Skin epidermis (tissue), 12 donors: ENCODE measurements around the gene CMSS1.
A peak's percentile ranks its signal among the peaks of the same experiment; 100 is the strongest.

Experiments
- H3K27ac ChIP-seq, 21 experiments: fragments of 200-600 bp; sonication (generic) in 11 of 21; one replicate each; pipeline ENCODE4 v1.5.0; 2020; ENCODE audit warnings: mild to moderate bottlenecking in 3 of 21, inconsistent platforms in 2 of 21, moderate library complexity in 2 of 21
- H3K4me3 ChIP-seq, 7 experiments: fragments of 200-600 bp; sonication (generic) in 2 of 7; one replicate each; pipeline ENCODE4 v1.5.0; 2020; ENCODE audit warnings: inconsistent platforms in 2 of 7, mild to moderate bottlenecking in 2 of 7, moderate library complexity in 1 of 7

The CMSS1 gene

DNA sequence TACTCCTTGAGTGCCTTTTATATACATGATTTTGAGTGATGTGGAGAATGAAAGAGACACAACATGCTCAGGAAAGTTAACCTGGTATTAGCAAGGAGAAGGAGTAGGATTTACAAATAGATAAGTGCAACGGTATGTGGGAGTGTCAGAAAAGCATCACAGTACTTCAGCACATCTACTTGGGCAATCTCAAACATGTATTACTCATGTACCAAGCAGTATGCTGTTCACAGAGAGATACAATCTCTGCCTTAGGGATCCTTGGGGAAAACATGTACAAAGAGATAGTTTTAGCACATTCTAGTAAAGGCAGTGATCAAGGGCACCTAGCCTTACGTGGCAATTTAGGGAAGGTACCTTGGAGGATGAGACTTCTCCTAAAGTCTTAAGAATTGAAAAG, 150.1 kb downstream of the CMSS1 start:
- Histone ChIP-seq H3K4me3 (no peak overlapping the region), H3K27ac (peak overlapping the region in 13 of 21 experiments; percentile 19 to 75 (median 64))

DNA sequence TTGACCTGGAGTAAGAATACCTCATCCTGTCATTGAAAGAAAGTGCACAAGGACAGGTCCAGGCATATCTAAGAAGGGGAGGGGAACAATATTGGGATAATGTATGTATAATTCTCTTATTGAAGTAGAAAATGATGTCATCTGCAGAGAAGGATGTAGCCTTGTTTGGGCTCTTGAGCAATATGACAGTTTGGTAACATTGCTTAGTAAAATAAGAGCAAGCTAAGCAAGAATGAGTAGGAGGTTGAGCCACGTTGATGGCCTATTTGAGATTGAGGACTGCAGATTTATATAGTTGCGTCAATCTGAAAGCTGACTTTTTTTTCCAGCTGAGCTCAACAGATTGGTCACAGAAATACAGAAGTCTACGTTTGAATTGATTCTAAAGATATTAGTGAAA, 151.5 kb downstream of the CMSS1 start:
- no peak overlapping the region for H3K4me3 ChIP-seq
- H3K27ac ChIP-seq: peak overlapping the region in 15 of 21 experiments; percentile 10 to 75 (median 60)

DNA sequence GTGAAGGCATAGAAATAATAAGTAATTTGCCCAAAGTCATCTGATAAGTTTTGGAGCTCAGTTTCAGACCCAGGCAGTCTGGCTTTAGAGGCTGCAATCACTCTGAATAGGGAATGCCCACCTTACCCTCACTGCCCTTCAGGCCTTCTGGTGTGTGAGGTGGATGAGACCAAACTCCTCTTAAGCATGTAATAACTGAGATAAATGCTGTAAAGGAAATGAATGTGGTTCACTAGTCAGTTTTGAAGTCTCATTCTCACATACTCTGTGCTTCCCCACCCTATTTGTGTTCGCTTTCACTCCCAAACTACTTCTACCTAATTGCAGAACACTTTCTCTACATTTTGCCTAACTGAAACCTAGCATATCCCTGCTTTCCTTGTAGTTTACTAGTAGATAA, 152.5 kb downstream of the CMSS1 start:
- peak overlapping the region in 2 of 21 experiments; percentile 19 to 73 for H3K27ac ChIP-seq

DNA sequence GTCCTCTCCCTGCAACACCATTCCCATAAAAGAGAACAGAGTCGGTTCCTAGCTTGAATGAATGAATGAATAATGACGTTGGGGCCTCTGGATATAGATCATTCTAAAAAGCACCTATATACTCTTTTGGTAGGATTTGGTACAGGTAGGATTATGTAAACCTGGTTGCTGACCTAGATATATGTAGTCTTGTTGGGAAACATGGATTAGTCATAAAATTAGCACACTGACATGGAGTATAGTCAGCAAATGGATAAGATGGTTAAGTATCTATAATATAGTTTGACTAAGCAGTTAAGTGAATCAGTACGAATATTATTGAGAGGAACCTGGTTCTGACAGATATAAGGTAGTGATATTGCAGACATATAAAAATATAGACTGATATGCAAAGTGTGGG, 154.1 kb downstream of the CMSS1 start:
- Histone ChIP-seq H3K4me3 (no peak overlapping the region), H3K27ac (peak overlapping the region in 3 of 21 experiments; percentile 7 to 56 (median 36))

More for the DNA sequence above, 152.5 kb downstream of the CMSS1 start:
- H3K4me3 ChIP-seq: no peak overlapping the region

DNA sequence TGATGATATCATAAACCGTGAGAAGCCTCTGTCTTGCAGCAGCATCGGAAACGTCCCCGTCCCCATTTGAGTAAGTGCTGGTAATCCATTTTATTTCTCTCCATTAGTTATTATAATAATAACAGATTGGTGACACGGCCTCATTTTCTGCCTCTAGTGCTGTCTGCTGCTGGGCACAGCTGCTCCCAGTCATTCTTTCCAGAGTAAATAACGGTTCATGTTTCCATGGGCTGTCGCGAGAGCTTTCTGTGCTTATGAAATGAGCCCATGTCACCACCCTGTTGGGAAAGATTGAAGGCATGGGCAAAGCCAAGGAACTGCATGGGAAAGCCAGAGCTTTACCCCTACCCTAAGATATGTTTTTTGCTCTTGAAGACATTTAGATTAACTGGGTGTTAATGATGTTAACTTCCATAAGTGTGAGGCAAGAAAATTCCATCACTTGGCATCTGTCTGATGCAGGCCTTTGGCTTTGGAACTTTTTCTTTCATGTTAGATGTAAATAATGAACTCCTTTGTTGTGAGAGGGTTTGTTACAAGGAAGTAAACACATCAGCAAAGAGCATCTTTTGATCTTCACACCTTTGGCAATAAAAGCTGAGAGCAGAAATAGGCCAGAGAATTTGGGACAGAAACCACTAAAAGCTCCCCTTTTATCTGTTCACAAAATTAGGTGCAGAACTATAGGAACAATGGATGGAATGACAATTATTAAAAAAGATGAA, 154.9 kb downstream of the CMSS1 start:
- no peak overlapping the region for H3K4me3 ChIP-seq
- no peak overlapping the region for H3K27ac ChIP-seq

DNA sequence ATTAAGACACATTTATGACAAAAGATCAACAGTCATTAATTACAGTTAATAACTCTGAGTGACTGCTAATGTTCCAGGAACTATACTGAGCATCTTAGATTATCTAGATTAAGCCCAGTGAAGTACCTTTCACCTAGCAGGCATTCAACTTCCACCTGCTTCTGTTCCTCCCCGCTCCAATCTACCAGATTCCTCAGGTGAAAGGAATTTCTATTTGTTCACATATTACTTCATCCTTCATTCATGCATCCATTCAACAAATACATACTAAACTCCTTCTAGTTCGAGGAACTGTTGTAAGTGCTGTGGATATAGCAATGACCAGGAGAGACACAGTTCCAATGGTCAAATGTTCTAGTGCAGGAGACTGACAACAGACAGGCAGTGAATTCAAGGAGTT, 157.3 kb downstream of the CMSS1 start:
- Histone ChIP-seq H3K4me3 (no peak overlapping the region), H3K27ac (no peak overlapping the region)

DNA sequence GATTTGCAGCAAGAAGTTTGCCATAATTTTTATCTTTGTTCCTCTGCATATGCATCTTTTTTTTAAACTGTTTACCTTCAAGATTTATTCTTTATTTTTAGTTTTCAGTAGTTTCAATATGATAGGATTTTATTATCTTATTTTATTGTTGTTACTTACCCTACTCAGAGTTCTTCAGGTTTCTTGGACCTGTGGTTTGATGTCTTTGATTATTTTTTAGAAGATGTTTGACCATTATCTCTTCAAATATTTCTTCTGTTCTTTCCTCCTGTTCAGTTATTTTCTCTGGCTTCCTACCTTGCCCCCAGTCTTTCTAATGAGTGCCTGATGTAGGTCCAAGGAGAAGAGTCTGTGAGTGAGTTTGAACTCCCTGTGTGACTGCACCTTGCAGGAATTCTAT, 158.9 kb downstream of the CMSS1 start:
- Histone ChIP-seq H3K4me3 (no peak overlapping the region), H3K27ac (no peak overlapping the region)

DNA sequence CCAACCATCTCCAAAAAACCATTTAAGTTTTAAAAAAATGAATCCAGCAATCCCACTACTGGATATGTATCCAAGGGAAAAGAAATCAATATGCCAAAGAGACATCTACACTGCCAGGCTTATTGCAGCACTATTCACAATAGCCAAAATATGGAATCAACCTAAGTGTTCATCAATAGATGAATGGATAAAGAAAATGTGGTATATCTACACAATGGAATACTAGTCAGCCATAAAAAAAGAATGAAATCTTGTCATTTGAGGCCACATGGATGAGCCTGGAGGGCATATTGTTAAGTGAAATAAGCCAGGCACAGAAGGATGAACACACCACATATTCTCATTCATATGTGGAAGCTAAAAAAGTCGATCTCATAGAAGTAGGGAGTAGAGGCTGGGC, 160.6 kb downstream of the CMSS1 start:
- no peak overlapping the region for H3K27ac ChIP-seq
- no peak overlapping the region for H3K4me3 ChIP-seq

DNA sequence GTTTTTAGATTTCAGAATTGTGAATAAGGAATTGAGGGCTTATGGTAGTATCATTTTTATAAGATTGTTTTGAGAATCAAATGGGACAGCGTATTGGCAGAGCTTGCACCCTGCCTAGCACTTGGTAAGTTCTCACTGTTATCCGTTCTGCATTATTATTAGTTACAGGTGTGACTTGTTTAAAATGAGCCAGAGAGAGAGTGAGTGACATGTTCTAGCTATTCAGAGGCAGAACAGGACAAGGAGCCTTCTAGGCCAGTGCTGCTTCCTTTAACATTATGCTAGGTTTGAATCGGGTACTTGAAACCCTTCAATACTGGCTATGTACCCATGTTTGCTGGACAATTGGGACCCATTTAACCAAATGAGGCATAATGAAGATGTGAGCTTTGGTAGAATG, 162.9 kb downstream of the CMSS1 start:
- H3K27ac ChIP-seq: no peak overlapping the region
- no peak overlapping the region for H3K4me3 ChIP-seq

DNA sequence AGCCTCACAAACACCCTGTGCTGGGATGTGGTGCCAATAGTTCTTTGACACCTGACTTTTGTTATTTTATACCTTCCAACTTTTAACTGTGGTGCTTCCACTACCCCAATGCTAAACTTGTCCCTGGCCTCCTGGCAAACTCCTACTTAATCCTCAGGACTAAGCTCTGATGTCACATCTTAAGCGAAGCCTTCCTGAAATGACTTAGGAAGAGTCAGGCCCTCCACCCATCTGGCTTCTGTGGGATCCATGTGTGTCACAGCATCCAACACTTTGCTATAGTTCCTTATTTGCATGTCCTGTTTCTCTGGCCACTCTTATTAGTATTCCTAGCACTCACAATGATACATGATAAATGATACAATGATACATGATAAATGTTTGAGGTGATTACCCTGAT, 163.5 kb downstream of the CMSS1 start:
- Histone ChIP-seq H3K27ac (no peak overlapping the region), H3K4me3 (no peak overlapping the region)

DNA sequence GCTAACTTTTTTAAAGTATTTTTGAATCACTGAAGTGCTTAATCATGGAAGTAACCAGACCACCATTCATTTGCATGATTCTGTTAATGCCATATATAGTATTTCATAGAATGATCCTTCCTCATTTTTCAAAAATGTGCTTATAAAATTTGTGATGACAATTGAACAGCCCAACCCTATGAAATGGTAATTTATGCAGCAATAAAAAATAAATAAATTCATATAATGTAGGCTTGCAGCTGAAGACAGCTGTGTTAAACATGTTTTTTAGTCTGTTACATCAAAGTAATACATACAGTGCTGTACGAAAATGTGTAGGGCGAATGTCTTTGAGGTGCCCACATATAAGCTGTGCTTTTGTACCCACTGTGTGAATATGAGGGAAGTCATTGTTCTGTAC, 165.0 kb downstream of the CMSS1 start:
- Histone ChIP-seq H3K27ac (no peak overlapping the region), H3K4me3 (no peak overlapping the region)

DNA sequence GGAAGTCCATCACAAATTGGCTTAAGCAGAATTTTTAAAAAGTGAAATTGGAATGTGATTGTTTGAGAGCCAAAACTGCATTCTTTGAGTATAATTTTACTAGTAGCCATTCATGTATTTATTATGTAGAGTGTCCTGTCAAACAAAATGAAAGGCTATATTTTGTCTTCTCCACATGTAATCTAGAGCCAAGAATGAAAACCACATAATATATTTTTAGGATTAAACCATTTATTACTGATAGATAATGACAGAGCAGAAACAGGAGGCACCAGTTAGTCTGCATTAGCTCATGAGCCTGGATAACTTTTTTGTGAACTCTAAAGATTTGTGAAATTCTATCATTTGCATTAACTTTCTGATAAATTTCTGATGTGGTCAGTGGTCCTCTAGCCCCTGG, 166.5 kb downstream of the CMSS1 start:
- Histone ChIP-seq H3K27ac (no peak overlapping the region), H3K4me3 (no peak overlapping the region)

DNA sequence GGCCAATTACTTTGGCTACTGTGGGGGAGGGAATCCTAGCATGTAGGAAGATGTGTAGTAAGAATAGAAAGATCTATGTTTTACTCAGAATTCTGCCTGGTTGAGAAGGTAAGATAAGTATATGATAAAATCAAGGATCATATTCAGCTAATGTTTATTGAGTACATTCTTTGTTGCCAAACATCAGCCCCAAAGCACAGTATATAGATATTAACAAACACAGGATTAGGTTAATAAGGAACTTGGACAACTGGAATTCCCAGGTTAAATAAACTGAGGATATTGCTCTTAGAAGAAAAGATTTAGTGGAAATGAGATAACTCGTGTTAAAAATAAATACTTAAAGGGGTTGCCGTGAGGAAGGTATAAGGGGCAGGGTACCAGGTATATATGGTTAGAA, 167.0 kb downstream of the CMSS1 start:
- Histone ChIP-seq H3K4me3 (no peak overlapping the region), H3K27ac (no peak overlapping the region)

DNA sequence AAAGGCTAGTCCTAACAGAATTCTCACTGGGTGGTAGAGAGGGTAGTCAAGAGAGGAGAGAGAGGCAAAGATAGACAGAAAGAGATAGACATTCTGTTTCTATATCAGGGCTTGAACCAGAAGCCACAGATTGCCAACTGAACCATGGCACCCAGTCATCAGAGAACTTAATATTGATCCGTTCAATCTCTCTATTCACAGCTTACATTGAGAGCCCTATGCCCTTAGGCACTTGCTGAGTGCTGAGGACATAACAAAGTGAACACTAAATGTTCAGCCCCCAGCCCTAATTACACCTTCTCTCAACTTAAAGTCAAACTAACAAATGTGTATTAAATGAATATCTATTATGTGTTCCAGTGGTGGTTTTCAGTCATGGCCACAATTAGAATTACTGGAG, 172.5 kb downstream of the CMSS1 start:
- no peak overlapping the region for H3K4me3 ChIP-seq
- no peak overlapping the region for H3K27ac ChIP-seq

DNA sequence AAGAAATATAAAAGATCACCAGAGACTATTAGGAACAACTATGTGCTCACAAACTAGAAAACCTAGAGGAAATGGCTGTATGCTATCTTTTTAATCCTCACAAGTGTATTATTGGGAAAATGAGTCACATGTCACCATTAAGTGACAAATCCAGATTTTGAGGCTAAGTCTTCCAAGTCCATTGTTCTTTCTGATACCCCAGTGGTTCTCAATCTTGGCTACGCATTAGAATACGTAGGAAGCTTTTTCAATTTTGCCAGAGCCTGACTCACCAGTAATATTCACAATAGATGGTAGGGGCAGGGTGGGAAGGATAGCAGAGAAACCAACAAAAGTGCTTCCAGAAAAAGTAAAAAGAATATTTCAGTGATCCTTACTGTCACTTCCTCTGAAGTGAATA, 179.6 kb downstream of the CMSS1 start:
- Histone ChIP-seq H3K4me3 (no peak overlapping the region), H3K27ac (no peak overlapping the region)

DNA sequence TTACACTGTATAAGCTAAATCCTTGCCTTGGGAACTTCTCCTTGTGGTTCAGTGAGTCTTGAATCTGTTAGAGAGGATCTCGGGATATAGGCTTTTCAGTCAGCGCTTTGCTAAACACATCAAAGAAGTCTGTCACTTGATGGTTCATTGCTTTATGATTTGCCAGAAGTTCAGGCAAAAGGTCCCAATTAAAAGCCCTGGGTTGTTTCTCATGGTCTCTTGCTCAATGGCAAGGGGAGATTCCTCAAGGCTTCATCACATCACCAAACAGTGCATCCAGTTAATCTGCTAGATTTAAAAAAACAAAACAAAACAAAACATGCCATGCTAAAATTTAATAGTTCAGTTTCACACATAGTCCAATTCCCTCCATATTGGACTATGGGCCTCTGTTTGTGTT, 181.9 kb downstream of the CMSS1 start:
- Histone ChIP-seq H3K27ac (peak overlapping the region in 10 of 21 experiments; percentile 1 to 79 (median 64)), H3K4me3 (no peak overlapping the region)

DNA sequence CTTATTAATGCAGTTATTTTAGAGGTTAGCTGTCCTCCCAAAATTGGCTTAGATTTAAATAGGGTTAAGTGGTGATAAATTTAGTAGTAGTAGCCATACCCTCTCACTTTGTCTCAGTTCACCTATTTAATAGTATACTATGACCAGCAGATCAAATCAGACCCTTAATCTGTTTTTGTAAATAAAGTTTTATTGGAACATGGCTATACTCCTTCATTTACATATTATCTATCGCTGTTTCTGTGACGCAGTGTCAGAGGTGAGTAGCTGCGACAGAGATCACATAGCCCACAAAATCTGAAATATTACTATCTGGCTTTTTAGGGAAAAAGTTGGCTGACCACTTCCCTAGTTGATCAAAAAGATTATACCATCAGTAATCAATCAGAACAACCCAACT, 183.4 kb downstream of the CMSS1 start:
- Histone ChIP-seq H3K27ac (peak overlapping the region in 18 of 21 experiments; percentile 13 to 79 (median 66)), H3K4me3 (no peak overlapping the region)

DNA sequence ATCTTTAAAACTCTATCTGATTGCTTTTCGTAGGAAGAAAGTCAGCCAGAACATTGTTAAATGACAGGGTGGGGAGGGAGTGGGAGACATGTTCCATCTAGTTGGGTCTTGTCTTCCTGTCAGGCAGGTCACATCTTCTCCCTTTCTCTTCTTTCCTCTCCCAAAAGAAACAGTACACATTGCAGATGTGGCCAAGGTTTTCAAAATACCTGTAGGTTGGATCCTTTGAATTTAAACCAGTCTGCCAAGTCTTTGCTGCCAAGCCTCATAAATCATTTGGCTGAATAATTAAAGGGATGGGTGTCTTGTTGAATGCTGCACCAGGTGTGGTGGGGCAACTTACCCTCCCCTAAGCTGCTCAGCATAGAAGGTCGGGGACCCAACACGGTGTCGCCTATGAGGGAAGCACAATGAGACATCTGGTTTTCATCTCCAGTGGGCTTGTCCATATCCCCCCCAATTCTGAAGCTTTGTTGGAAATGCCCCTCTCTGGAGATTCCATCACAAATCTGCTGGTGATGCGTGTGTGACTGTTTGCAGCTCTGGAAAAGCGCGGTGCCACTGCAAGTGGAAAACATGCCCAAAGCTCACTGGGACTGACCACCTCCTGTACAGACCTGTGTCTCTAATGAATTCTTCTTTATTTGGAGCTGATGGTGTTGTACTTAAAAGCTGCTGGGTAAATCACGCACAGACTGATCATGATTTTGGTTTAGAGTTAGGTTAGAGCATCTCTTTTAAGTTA, 184.0 kb downstream of the CMSS1 start:
- Histone ChIP-seq H3K27ac (peak overlapping the region in 19 of 21 experiments; percentile 4 to 79 (median 64)), H3K4me3 (no peak overlapping the region)

DNA sequence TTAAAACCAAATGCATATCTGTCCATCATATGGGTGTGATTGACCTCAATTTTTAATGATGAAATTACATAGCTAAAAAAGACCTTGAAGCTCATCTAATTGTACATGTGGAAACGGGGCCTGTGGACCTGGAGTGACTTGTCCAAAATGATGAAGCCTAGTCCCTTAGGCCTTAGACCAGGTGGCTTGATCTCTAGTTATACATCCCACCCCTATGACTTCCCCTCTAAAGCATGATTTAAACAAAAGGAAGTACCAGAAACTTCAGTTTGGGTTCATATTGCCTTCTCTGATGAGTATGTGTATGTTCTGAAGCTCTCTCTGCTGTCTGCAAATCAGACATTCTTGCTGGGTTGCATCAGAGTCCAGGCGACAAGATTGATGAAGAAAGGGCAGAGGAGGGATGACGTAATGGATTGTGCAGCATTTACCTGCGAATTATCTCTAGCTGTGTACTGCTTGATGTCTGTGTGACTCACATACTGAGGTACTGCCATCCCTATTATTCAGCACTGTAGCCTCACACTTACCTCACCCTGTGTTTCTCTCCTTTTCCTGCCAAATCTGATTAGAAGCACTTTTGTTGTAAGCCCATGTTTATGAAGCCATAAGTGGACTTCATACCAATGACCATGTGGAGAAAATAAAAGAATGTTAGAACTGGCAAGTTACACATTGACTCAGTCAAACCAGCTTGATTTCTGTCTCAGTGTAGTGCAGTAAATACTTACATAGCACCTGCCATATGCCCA, 185.1 kb downstream of the CMSS1 start:
- Histone ChIP-seq H3K27ac (peak overlapping the region in 17 of 21 experiments; percentile 4 to 79 (median 51)), H3K4me3 (no peak overlapping the region)
